TTC549 (cell line): ENCODE data around the gene FOXA1.

ENCODE experiments used
- FAIRE-seq: peaks from 2 replicates; lab custom pipeline; 2012; peaks lifted over from hg19 to GRCh38; lab: Jason Lieb, UNC

Gene FOXA1

GRCh38 chr14:37589715-37590427 is 5.2 kb downstream of the FOXA1 start:
- peak; percentile 54 for FAIRE-seq

- FAIRE-seq = no peak
These were observed 5.9 kb downstream of the FOXA1 start for GRCh38 chr14:37588956-37589714.

- no peak for FAIRE-seq
These were observed 6.4 kb downstream of the FOXA1 start for GRCh38 chr14:37588667-37588955.

- no peak for FAIRE-seq
These were observed 7.0 kb downstream of the FOXA1 start for GRCh38 chr14:37587881-37588666.

GRCh38 chr14:37587131-37587803 is 7.8 kb downstream of the FOXA1 start:
- no peak for FAIRE-seq

- no peak for FAIRE-seq
These were observed 8.3 kb downstream of the FOXA1 start for GRCh38 chr14:37586797-37587130.

- no peak for FAIRE-seq
These were observed 8.9 kb downstream of the FOXA1 start for GRCh38 chr14:37585971-37586796.

- FAIRE-seq = no peak
These were observed 9.9 kb downstream of the FOXA1 start for GRCh38 chr14:37585101-37585511.

GRCh38 chr14:37584211-37585100 is 10.6 kb downstream of the FOXA1 start:
- FAIRE-seq = no peak

GRCh38 chr14:37583358-37584210 is 11.5 kb downstream of the FOXA1 start:
- FAIRE-seq = no peak

GRCh38 chr14:37580146-37580545 is 14.9 kb downstream of the FOXA1 start:
- no peak for FAIRE-seq

- no peak for FAIRE-seq
These were observed 15.8 kb downstream of the FOXA1 start for GRCh38 chr14:37579274-37579673.

GRCh38 chr14:37573356-37573755 is 21.7 kb downstream of the FOXA1 start:
- no peak for FAIRE-seq

GRCh38 chr14:37571391-37571790 is 23.7 kb downstream of the FOXA1 start:
- FAIRE-seq = no peak

- FAIRE-seq = no peak
These were observed 25.3 kb downstream of the FOXA1 start for GRCh38 chr14:37569729-37570128.

- FAIRE-seq = no peak
These were observed 28.2 kb downstream of the FOXA1 start for GRCh38 chr14:37566811-37567371.

- no peak for FAIRE-seq
These were observed 29.5 kb downstream of the FOXA1 start for GRCh38 chr14:37565550-37565949.

- FAIRE-seq = no peak
These were observed 31.9 kb downstream of the FOXA1 start for GRCh38 chr14:37563189-37563588.

- no peak for FAIRE-seq
These were observed 35.7 kb downstream of the FOXA1 start for GRCh38 chr14:37559386-37559785.

- no peak for FAIRE-seq
These were observed 36.3 kb downstream of the FOXA1 start for GRCh38 chr14:37558740-37559139.
